Lower lobe of right lung (tissue), 2 donors: ENCODE data around the gene CREG1. TPM values are rescaled to one million over a fixed set of nuclear protein-coding genes. Genes with fewer than 3 reads are reported as not detected.

Source experiments
- ATAC-seq, 2 donors: fragments of 200-7000 bp; cut with Tn5 transposase; one replicate each; pipeline ENCODE4 v1.9.1; 2020 to 2022; ENCODE audit warnings: mild to moderate bottlenecking in 2 of 2, moderate library complexity in 2 of 2
- DNase-seq: peaks from one replicate; pipeline ENCODE4 v3.0.0-alpha.2; 2020
- H3K27ac ChIP-seq: fragments of 200-600 bp; one replicate; pipeline ENCODE4 v1.8.0; 2022
- H3K27me3 ChIP-seq: fragments of 200-600 bp; one replicate; pipeline ENCODE4 v1.8.0; 2022; ENCODE audit warnings: low read depth
- H3K36me3 ChIP-seq: fragments of 200-600 bp; one replicate; pipeline ENCODE4 v1.8.0; 2022; ENCODE audit warnings: mild to moderate bottlenecking
- H3K4me1 ChIP-seq: fragments of 200-600 bp; one replicate; pipeline ENCODE4 v1.8.0; 2022
- H3K4me3 ChIP-seq: fragments of 200-600 bp; one replicate; pipeline ENCODE4 v1.8.0; 2022; ENCODE audit warnings: mild to moderate bottlenecking
- H3K9me3 ChIP-seq: fragments of 200-600 bp; one replicate; pipeline ENCODE4 v1.8.0; 2022
- CTCF ChIP-seq: fragments of 200-600 bp; IDR thresholded peaks from one replicate; pipeline ENCODE4 v1.8.0; 2022; ENCODE audit warnings: antibody characterized with exemption, mild to moderate bottlenecking
- intact Hi-C: fragments of 100-400 bp; cut with DNase I; formaldehyde crosslinking; loops from one replicate; pipeline ENCODE4 v1.11.0; 2022
- total RNA-seq: library from RNA; stranded (reverse); fragmentation: NEBNext Ultra II Directional; extraction: Animal tissue kit (Norgen Biotek cat#: 25700); gene quantifications from one replicate; pipeline ENCODE4 v1.2.1, GENCODE V29; 2021
- donor health status: DM: no; HTN: yes; CAD: no; lungs with severe emphysema.

Gene CREG1
- total RNA-seq, 1 donor from 2014 or later: 161 TPM

GRCh38 chr1:167509587-167509986 lies 44.0 kb downstream of the CREG1 start:
- no peaks in the 10 kb centered on the region for H3K4me1 ChIP-seq
- no peak for ATAC-seq
- H3K27me3 ChIP-seq: no peaks in the 10 kb centered on the region
- H3K9me3 ChIP-seq: no peaks in the 10 kb centered on the region
- H3K36me3 ChIP-seq: no peaks in the 10 kb centered on the region
- no peak overlapping the region for H3K4me3 ChIP-seq
- no peak overlapping the region for H3K27ac ChIP-seq
- intact Hi-C loops: no loop called here
- DNase-seq: no peak
- TF ChIP-seq CTCF: no peak

GRCh38 chr1:167507719-167508118 lies 45.8 kb downstream of the CREG1 start:
- ATAC-seq (no peak), DNase-seq (no peak)
- H3K27me3 ChIP-seq: no peaks in the 10 kb centered on the region
- H3K9me3 ChIP-seq: no peaks in the 10 kb centered on the region
- no peaks in the 10 kb centered on the region for H3K36me3 ChIP-seq
- H3K27ac ChIP-seq: no peak overlapping the region
- no peaks in the 10 kb centered on the region for H3K4me1 ChIP-seq
- intact Hi-C loops: no loop called here
- no peak for TF ChIP-seq CTCF
- H3K4me3 ChIP-seq: no peak overlapping the region

- no peaks in the 10 kb centered on the region for H3K36me3 ChIP-seq
- TF ChIP-seq CTCF: no peak
- H3K4me3 ChIP-seq: no peak overlapping the region
- DNase-seq (no peak), ATAC-seq (no peak)
- H3K4me1 ChIP-seq: no peaks in the 10 kb centered on the region
- intact Hi-C loops: no loop called here
- no peaks in the 10 kb centered on the region for H3K27me3 ChIP-seq
- no peak overlapping the region for H3K27ac ChIP-seq
- no peaks in the 10 kb centered on the region for H3K9me3 ChIP-seq
These were observed 49.1 kb downstream of the CREG1 start for GRCh38 chr1:167504467-167504827.

GRCh38 chr1:167503626-167504466 lies 49.7 kb downstream of the CREG1 start:
- H3K27me3 ChIP-seq: no peaks in the 10 kb centered on the region
- no peak for TF ChIP-seq CTCF
- intact Hi-C loops: no loop called here
- no peaks in the 10 kb centered on the region for H3K4me1 ChIP-seq
- ATAC-seq: no peak
- no peaks in the 10 kb centered on the region for H3K9me3 ChIP-seq
- H3K4me3 ChIP-seq: no peak overlapping the region
- no peak for DNase-seq
- no peak overlapping the region for H3K27ac ChIP-seq
- H3K36me3 ChIP-seq: no peaks in the 10 kb centered on the region

- no peaks in the 10 kb centered on the region for H3K27me3 ChIP-seq
- no peaks in the 10 kb centered on the region for H3K9me3 ChIP-seq
- no peak for TF ChIP-seq CTCF
- no peak overlapping the region for H3K27ac ChIP-seq
- no peak for DNase-seq
- H3K4me3 ChIP-seq: no peak overlapping the region
- intact Hi-C loops: no loop called here
- ATAC-seq: no peak
- H3K4me1 ChIP-seq: no peaks in the 10 kb centered on the region
- H3K36me3 ChIP-seq: no peaks in the 10 kb centered on the region
These were observed 50.7 kb downstream of the CREG1 start for GRCh38 chr1:167502719-167503462.
